Esophagus squamous epithelium (tissue), 4 donors: ENCODE data around the gene ATP8B1.

Experiments
- CTCF ChIP-seq, 6 experiments: fragments of 450-650 bp in 4 of 6; fragments of 200-600 bp in 2 of 6; sonication (generic) in 2 of 6; IDR thresholded peaks; one replicate each; pipeline ENCODE4 v1.5.1; 2016 to 2019; ENCODE audit warnings: antibody characterized with exemption in 6 of 6, mild to moderate bottlenecking in 4 of 6, moderate library complexity in 4 of 6
- POLR2A ChIP-seq, 4 donors: fragments of 450-650 bp; IDR thresholded peaks; one replicate each; pipeline ENCODE4 v1.6.1; 2017; ENCODE audit warnings: antibody characterized with exemption in 4 of 4, mild to moderate bottlenecking in 4 of 4, moderate library complexity in 3 of 4

- no peak for TF ChIP-seq CTCF (IDR thresholded peaks at IDR 0.05)
- TF ChIP-seq POLR2A (IDR thresholded peaks at IDR 0.05) = peak in 1 of 4 donors; percentile 30
Observed at GRCh38 chr18:57737400-57738060, 65.6 kb downstream of the ATP8B1 start.
